ENCODE data around the gene CKMT1A.

DNA sequence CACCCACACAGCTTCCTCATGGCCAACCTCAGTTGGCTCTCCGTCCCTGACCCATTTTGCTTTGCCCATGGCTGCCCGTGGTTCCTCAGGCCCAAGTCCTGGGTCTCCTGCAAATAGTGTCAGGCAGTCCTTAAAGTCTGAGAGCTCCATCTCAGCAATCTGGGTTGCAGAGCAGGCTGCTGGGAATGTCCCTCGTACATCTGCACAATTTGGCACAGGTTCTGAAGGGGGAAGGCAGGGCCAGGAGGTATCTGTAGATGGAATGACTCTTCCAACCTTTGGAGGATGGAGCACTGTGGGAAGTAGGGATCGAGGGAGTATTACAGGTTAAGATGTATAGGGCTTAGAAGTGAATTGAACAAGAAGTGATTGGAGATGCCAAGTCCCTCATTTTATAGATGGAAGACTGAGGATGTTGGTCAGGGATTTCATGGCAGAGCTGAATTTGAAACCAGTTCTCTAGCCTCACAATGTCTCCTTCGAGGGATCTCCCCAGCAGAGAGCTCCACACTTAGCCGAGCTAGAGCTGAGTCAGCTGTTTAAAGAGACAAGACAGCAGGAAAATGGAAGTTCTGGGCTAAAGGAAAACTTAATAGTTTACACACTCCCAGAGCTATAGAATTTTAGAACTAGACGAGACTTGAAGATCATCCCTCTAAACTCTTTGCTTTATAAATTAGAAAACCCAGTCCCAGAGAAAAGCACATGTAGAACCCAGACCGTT is 9.2 kb downstream of the CKMT1A start:
- TF ChIP-seq CTCF (conservative IDR thresholded peaks at IDR 0.05), result no peak
- TF ChIP-seq ZFX (IDR thresholded peaks at IDR 0.05), result no peak

Measured in C4-2B (cell line).